ENCODE data around the gene BICD2. TPM values are rescaled to one million over a fixed set of nuclear protein-coding genes. Genes with fewer than 3 reads are reported as not detected.

The BICD2 gene
- polyA plus RNA-seq, 1 donor from 2014 or later, result 22.4 TPM

DNA sequence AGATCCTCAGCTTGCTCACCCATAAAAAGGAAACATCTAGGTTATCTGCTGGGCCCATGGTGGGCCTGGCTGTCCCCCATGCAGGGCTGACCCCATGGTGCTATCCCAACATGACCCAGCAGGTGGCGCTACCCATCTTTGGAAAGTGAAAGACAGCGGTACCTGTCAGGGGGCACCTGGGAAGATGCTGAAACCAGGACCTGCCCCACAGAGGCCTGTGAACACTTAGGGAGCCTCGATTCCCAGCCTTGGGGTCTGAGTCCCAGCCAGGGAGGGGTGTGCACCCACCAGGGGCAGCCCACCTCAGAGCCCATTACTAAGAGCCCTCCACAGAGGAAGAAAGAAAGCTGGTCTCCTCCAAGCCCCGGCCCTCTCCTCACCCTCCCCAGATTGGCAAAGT, 48.1 kb downstream of the BICD2 start:
- H3K9me3 ChIP-seq (ENCODE audit: low read length), result no peaks in the 10 kb centered on the region
- H3K4me2 ChIP-seq (ENCODE audit: low read length), result no peak overlapping the region
- no peak overlapping the region for H3K27ac ChIP-seq (ENCODE audit: low read length)
- no peaks in the 10 kb centered on the region for H4K20me1 ChIP-seq (ENCODE audit: insufficient read depth)
- H3K4me3 ChIP-seq (ENCODE audit: low read length), result no peak overlapping the region
- H3K36me3 ChIP-seq (ENCODE audit: insufficient read depth, low read length), result peaks cover 5% of the 10 kb centered on the region
- no peaks in the 10 kb centered on the region for H3F3A ChIP-seq (ENCODE audit: insufficient read depth, low read length, poor library complexity, severe bottlenecking)
- H3K9ac ChIP-seq (ENCODE audit: low read length), result no peak overlapping the region
- H3K79me2 ChIP-seq (replicated peaks; ENCODE audit: insufficient read depth, low read length), result no peaks in the 10 kb centered on the region
- no peaks in the 10 kb centered on the region for H3K27me3 ChIP-seq (ENCODE audit: insufficient read depth, low read depth, low read length)
- TF ChIP-seq SMC3 (conservative IDR thresholded peaks at IDR 0.05; ENCODE audit: poor library complexity) (peak; percentile 82), RAD21 (conservative IDR thresholded peaks at IDR 0.05) (peak; percentile 78), POLR2AphosphoS5 (IDR thresholded peaks at IDR 0.05) (no peak), TAF1 (IDR thresholded peaks at IDR 0.05; ENCODE audit: low read depth) (no peak), EZH2 (IDR thresholded peaks at IDR 0.05; ENCODE audit: borderline replicate concordance, insufficient read depth, low read length, poor library complexity, severe bottlenecking) (no peak)
- TF ChIP-seq, protein P1, sequence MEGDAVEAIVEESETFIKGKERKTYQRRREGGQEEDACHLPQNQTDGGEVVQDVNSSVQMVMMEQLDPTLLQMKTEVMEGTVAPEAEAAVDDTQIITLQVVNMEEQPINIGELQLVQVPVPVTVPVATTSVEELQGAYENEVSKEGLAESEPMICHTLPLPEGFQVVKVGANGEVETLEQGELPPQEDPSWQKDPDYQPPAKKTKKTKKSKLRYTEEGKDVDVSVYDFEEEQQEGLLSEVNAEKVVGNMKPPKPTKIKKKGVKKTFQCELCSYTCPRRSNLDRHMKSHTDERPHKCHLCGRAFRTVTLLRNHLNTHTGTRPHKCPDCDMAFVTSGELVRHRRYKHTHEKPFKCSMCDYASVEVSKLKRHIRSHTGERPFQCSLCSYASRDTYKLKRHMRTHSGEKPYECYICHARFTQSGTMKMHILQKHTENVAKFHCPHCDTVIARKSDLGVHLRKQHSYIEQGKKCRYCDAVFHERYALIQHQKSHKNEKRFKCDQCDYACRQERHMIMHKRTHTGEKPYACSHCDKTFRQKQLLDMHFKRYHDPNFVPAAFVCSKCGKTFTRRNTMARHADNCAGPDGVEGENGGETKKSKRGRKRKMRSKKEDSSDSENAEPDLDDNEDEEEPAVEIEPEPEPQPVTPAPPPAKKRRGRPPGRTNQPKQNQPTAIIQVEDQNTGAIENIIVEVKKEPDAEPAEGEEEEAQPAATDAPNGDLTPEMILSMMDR (IDR thresholded peaks at IDR 0.05; ENCODE audit: poor library complexity, severe bottlenecking), result peak; percentile 86
- H3K9me2 ChIP-seq (ENCODE audit: insufficient read depth, low read length), result no peaks in the 10 kb centered on the region
- H2AFZ ChIP-seq (ENCODE audit: low read depth, low read length), result no peak overlapping the region

GRCh38 chr9:92715488-92716231, 49.0 kb downstream of the BICD2 start:
- peaks cover 5% of the 10 kb centered on the region for H3K36me3 ChIP-seq (ENCODE audit: insufficient read depth, low read length)
- no peak overlapping the region for H3K4me3 ChIP-seq (ENCODE audit: low read length)
- H3F3A ChIP-seq (ENCODE audit: insufficient read depth, low read length, poor library complexity, severe bottlenecking), result no peaks in the 10 kb centered on the region
- no peaks in the 10 kb centered on the region for H3K9me2 ChIP-seq (ENCODE audit: insufficient read depth, low read length)
- no peaks in the 10 kb centered on the region for H4K20me1 ChIP-seq (ENCODE audit: insufficient read depth)
- no peaks in the 10 kb centered on the region for H3K79me2 ChIP-seq (replicated peaks; ENCODE audit: insufficient read depth, low read length)
- no peak overlapping the region for H3K4me2 ChIP-seq (ENCODE audit: low read length)
- no peaks in the 10 kb centered on the region for H3K27me3 ChIP-seq (ENCODE audit: insufficient read depth, low read depth, low read length)
- no peak overlapping the region for H3K27ac ChIP-seq (ENCODE audit: low read length)
- no peak overlapping the region for H2AFZ ChIP-seq (ENCODE audit: low read depth, low read length)
- no peaks in the 10 kb centered on the region for H3K9me3 ChIP-seq (ENCODE audit: low read length)
- TF ChIP-seq EZH2 (IDR thresholded peaks at IDR 0.05; ENCODE audit: borderline replicate concordance, insufficient read depth, low read length, poor library complexity, severe bottlenecking), result no peak
- TF ChIP-seq TAF1 (IDR thresholded peaks at IDR 0.05; ENCODE audit: low read depth), result no peak
- no peak for TF ChIP-seq RAD21 (conservative IDR thresholded peaks at IDR 0.05)
- no peak for TF ChIP-seq SMC3 (conservative IDR thresholded peaks at IDR 0.05; ENCODE audit: poor library complexity)
- no peak for TF ChIP-seq MXI1 (conservative IDR thresholded peaks at IDR 0.05; ENCODE audit: poor library complexity, severe bottlenecking)
- TF ChIP-seq POLR2AphosphoS5 (IDR thresholded peaks at IDR 0.05), result no peak
- TF ChIP-seq EP300 (conservative IDR thresholded peaks at IDR 0.05; ENCODE audit: poor library complexity, severe bottlenecking), result no peak
- no peak overlapping the region for H3K9ac ChIP-seq (ENCODE audit: low read length)

DNA sequence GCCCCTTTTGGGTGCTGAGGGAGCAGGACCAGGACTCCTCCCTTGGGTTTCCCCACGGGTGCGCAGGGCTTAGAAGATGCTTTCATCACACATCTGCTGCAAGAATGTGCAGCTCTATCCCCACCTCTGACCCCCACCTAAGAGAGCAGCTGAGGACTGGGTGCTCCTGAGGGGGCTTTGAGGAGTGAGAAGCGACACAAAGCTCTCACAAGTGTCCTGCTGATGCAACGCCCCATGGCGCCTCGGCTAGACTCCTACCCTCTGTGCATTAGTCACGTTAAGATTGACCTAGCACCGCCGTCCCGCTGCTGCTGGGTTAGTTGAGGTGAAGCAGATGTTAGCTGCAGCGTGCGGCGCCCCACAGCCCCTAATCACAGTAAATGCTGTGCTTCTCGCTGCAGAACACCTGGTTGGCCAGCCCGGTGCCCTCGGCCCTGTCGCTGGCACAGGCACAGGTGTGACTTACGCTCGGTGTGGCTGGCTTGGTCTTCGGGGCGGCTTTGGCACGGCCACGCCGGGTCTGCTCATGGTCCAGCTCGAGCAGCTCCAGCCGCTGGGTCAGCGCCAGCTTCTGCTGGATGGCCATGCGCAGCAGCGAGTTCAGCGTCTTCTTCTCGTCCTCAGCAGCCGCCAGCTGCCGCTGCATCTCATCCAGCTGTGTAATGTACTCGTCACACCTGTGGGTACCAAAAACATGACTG, 49.7 kb downstream of the BICD2 start:
- no peaks in the 10 kb centered on the region for H3K9me3 ChIP-seq (ENCODE audit: low read length)

More for the DNA sequence above, 49.7 kb downstream of the BICD2 start:
- H3K36me3 ChIP-seq (ENCODE audit: insufficient read depth, low read length), result peaks cover 5% of the 10 kb centered on the region
- TF ChIP-seq EP300 (conservative IDR thresholded peaks at IDR 0.05; ENCODE audit: poor library complexity, severe bottlenecking), result no peak
- no peak overlapping the region for H3K9ac ChIP-seq (ENCODE audit: low read length)
- no peak overlapping the region for H2AFZ ChIP-seq (ENCODE audit: low read depth, low read length)
- H3K4me3 ChIP-seq (ENCODE audit: low read length), result no peak overlapping the region
- H3K27me3 ChIP-seq (ENCODE audit: insufficient read depth, low read depth, low read length), result no peaks in the 10 kb centered on the region
- no peaks in the 10 kb centered on the region for H3F3A ChIP-seq (ENCODE audit: insufficient read depth, low read length, poor library complexity, severe bottlenecking)
- no peak overlapping the region for H3K27ac ChIP-seq (ENCODE audit: low read length)
- H3K9me2 ChIP-seq (ENCODE audit: insufficient read depth, low read length), result no peaks in the 10 kb centered on the region
- no peaks in the 10 kb centered on the region for H4K20me1 ChIP-seq (ENCODE audit: insufficient read depth)
- no peaks in the 10 kb centered on the region for H3K79me2 ChIP-seq (replicated peaks; ENCODE audit: insufficient read depth, low read length)
- H3K4me2 ChIP-seq (ENCODE audit: low read length), result no peak overlapping the region

Measured in neural cell (in vitro differentiated cells).